Activated naive CD4-positive, alpha-beta T cell (primary cell): Measurements from ENCODE around the gene LRRC4C.

Experiments used
- DNase-seq, 4 experiments: peaks; one replicate each; lab custom pipeline; 2025; lab: John Stamatoyannopoulos, UW

LRRC4C gene

DNA sequence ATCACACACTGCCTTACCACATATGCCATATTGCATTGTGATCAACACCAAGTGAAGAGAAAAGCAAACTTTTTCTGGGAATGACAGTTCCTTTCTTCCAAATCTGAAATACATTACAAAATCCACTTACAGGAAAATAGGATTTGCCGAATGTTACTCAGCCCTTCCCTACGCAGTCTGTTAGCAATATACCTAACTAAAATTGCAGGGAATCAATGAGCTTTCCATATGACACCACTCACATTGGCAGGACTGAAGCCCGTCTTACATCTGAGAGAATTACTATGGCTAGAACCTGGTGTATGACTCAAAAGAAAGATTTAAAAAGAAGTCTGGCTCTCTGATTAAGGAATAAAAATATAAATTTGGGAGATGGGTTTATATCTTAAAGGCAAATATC lies 136.0 kb downstream of the LRRC4C start:
- DNase-seq: no peak

DNA sequence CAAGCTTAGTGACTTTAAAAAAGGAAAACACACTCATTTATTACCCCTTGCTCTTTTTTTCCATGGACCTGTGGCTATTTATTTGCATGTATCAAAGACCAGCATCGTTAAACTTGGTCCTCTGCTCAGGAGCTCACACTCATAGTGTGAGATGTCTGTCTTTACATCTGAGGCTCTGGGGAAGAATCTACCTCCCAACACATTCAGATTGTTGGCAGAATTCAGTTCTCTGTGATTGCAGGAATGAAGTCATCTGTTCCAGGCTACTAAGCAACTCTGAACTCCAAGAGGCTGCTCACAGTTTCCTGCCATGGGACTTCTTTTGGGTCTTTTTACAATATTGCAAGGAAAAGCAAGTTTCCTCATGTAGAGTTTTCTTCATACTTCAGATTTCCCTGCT lies 138.8 kb downstream of the LRRC4C start:
- DNase-seq: no peak

GRCh38 chr11:41320238-41320637 lies 139.2 kb downstream of the LRRC4C start:
- DNase-seq: no peak

- DNase-seq: no peak
Observed at GRCh38 chr11:41319434-41319833, 140.0 kb downstream of the LRRC4C start.

GRCh38 chr11:41316751-41317150 lies 142.7 kb downstream of the LRRC4C start:
- DNase-seq: no peak

- no peak for DNase-seq
Observed at GRCh38 chr11:41313226-41313625, 146.2 kb downstream of the LRRC4C start.

DNA sequence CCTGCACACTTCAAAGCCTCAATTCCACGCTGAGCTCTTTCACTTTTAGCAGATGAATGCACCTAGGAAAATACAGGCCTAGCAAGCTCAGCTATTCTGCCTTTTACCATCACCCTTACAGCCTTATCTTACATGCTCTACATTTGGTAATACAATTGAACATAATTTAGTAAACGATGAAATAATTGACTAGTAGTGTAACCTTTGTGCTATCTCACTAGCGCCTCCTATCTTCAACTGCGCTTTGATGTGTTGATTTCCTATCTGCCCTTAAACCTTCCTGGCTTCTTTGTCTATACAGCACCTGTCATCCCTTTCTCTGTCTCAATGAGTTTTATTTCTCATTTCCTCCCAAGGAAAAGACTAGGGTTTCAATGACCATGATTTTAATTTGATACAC lies 149.7 kb downstream of the LRRC4C start:
- no peak for DNase-seq

GRCh38 chr11:41309111-41309522 lies 150.3 kb downstream of the LRRC4C start:
- DNase-seq: no peak

DNA sequence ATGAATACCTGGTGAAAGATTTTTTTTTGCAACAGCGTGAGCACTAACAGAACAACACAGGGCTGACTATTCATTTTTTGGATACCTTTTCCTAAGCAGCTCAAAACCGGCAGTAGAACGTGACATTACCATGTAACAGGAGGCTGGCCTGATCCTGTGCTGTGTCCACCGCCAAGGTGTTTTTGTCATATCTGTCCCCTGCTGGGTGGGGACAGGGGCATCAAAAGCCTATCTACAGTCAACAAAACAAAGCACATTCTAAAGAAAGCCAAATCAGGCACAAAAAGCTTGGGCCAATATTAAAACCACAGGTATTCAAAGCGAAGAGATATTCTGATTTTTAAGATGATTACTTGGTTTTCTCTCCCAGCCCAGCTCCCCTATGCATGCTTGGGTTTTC lies 151.2 kb downstream of the LRRC4C start:
- DNase-seq: no peak

- DNase-seq: no peak
Observed at GRCh38 chr11:41307296-41308080, 152.0 kb downstream of the LRRC4C start.

DNA sequence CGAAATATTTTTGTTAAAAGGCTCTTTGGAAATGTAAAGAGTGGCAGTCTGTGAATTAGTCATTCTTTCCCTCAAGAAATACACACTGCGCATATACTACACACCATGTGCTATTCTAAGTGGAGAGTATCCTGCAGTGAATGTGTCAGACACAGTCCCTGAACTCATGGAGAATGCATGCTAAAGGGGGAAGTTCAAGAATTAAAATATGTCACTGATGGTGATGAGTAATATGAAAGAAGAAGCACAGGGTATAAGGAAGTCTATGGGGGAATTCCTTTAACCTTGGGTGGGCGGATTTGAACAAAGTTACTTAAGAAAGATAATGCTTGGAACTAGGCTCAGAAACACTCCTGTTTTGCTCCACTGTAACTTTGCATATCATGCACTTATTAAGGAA lies 153.0 kb downstream of the LRRC4C start:
- DNase-seq: no peak

DNA sequence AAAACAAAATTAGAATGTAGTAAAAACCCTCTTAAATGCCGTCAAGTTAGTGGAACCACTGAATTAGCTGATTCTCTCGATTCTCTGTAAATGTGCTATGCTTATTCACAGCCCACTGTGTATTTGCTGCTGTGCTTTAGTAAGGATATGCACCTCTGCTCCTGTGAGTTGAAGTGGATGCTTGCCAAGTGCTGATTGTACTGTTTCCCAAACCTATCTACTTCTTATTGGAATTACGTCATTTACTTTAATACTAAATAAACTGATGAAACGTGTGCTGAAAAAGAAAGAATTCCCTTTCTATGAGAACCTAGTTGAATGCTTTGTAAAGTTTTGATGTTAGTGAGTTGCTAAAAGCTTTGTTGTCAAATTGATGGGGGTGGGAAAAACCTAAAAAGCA lies 158.4 kb downstream of the LRRC4C start:
- no peak for DNase-seq

- DNase-seq: no peak
Observed at GRCh38 chr11:41289408-41289807, 170.0 kb downstream of the LRRC4C start.

DNA sequence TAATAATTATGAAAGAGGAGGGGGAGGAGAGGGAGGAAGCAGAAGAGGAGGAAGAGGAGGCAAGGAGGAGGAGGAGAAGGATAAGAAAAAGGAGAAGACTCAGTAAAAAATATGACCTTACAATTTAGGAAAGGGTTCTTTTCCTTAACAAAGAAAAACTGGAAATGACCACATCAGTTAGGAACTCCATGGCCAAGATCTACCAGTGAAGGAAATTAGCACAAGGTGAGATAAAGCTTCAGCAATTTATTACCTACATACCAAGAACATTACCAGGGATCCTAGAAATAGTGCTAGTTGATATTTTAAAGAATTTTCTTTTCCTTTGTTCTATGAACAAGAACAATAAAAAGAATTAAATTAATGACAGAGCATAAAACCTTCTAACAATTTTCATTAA lies 172.7 kb downstream of the LRRC4C start:
- no peak for DNase-seq

GRCh38 chr11:41284354-41284753 lies 175.1 kb downstream of the LRRC4C start:
- DNase-seq: no peak

- no peak for DNase-seq
Observed at GRCh38 chr11:41283191-41283930, 176.1 kb downstream of the LRRC4C start.

- DNase-seq: no peak
Observed at GRCh38 chr11:41282395-41282794, 177.1 kb downstream of the LRRC4C start.

- DNase-seq: no peak
Observed at GRCh38 chr11:41281131-41281742, 178.2 kb downstream of the LRRC4C start.

- DNase-seq: no peak
Observed at GRCh38 chr11:41274831-41275230, 184.6 kb downstream of the LRRC4C start.

GRCh38 chr11:41273908-41274307 lies 185.5 kb downstream of the LRRC4C start:
- DNase-seq: no peak

DNA sequence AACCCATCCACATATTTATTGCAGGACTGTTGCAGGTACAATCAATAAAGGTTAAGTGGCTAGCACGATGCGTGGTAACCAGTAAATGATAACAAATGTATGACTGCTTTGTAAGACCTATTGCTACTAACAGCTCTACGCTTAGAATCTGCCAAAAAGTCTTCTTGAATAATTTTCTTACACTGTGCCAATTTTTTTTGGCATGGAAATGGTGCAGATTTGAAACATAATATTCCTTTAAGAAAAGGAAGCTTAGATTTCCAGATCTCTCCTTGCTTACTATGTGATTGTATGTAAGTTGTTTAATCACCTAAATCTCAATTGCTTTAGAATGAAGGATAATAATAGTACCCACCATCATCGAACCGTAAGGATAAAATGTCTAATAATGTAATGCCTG lies 192.0 kb downstream of the LRRC4C start:
- no peak for DNase-seq

DNA sequence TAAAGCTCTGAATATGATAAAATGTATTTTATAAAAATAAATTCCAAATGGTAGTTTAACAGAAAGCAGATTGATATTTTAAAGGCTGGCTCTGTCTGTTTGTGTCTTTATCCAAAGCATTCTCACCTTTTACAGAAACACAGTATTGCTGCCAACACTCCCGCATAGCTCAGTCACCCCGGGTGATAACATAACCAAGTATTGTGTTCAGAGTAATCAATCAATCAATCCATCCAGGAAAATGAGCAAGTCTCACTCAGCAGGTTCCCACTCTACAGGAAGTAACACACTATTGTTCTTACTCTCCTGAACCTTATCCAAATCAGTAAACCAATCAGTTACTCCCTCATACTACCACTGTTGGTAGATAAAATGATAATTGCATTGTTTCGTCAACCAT lies 203.4 kb downstream of the LRRC4C start:
- no peak for DNase-seq

DNA sequence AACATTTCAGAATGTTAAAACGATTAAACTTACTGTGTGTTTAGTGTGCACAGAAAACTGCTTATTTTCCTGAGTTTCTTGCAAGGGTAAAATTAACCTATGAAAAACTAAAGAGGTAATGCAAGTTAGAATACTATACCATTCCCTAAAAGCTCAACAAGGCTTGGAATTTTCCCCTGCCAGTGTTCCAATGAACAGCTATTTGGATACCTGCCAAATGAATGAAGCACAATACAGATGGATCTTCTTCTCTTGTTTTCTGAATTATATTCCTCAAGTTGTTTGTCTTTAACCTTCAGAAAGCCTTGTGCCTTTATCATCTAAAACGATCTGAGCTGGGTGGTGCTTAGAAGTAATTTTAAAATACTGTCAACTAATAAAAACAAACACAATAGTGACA lies 204.5 kb downstream of the LRRC4C start:
- no peak for DNase-seq
